ENCODE results near the gene C6orf118.

DNA sequence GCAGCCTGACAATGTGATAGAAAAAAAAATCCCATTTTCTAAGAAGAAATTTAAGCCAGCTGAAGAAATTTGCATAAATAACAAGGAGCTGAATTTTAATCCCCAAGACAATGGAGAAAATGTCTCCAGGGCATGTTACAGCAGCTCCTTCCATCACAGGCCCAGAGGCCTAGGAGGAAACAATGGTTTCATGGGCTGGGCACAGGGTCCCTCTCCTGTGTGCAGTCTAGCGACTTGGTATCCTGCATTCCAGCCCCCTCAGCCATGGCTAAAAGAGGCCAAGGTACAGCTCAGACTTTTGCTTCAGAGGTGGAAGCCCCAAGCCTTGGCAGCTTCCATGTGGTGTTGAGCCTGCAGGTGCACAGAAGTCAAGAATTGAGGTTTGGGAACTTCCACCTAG, 73.1 kb downstream of the C6orf118 start:
- TF ChIP-seq POLR2AphosphoS5 (IDR thresholded peaks at IDR 0.05; ENCODE audit: low read depth, low read length) (no peak), SIN3A (IDR thresholded peaks at IDR 0.05; ENCODE audit: borderline replicate concordance, insufficient read depth, low read length) (no peak), TAF1 (IDR thresholded peaks at IDR 0.05; ENCODE audit: borderline replicate concordance, insufficient read depth, low read length) (no peak)

All from PFSK-1 (cell line).